Body of pancreas (tissue), 4 donors: ENCODE results near the gene VMA21.

ENCODE experiments used
- POLR2A ChIP-seq, 3 donors: fragments of 450-650 bp; IDR thresholded peaks; one replicate each; pipeline ENCODE4 v1.6.1; 2016; ENCODE audit warnings: antibody characterized with exemption in 3 of 3, mild to moderate bottlenecking in 2 of 3
- TF ChIP-seq, protein P1 (sequence below), 7 experiments: fragments of 450-650 bp in 4 of 7; fragments of 200-600 bp in 3 of 7; sonication (generic) in 3 of 7; IDR thresholded peaks; one replicate each; pipeline ENCODE4 v1.5.1; 2016 to 2019; ENCODE audit warnings: antibody characterized with exemption in 7 of 7

DNA sequence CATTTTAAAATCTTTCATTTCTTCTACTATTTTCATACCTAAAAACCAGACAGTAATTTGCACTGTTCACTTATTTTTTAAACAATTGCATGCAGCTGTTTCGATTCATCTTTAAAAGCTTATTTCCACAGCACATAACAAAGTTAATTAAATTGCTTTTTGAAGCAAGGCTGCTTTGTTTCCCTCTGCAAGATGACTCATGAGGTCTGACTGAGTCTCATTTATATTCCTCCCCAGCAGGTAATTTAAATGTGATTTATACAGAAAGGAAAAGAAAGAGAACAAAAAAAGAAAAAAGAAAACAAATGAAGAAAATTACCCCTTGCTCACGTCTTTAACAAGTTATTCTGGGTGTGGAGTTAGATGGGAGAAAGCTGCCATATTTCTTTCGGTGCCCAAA is 22.8 kb downstream of the VMA21 start:
- TF ChIP-seq, protein P1, sequence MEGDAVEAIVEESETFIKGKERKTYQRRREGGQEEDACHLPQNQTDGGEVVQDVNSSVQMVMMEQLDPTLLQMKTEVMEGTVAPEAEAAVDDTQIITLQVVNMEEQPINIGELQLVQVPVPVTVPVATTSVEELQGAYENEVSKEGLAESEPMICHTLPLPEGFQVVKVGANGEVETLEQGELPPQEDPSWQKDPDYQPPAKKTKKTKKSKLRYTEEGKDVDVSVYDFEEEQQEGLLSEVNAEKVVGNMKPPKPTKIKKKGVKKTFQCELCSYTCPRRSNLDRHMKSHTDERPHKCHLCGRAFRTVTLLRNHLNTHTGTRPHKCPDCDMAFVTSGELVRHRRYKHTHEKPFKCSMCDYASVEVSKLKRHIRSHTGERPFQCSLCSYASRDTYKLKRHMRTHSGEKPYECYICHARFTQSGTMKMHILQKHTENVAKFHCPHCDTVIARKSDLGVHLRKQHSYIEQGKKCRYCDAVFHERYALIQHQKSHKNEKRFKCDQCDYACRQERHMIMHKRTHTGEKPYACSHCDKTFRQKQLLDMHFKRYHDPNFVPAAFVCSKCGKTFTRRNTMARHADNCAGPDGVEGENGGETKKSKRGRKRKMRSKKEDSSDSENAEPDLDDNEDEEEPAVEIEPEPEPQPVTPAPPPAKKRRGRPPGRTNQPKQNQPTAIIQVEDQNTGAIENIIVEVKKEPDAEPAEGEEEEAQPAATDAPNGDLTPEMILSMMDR (IDR thresholded peaks at IDR 0.05) = no peak
- TF ChIP-seq POLR2A (IDR thresholded peaks at IDR 0.05) = no peak
